ENCODE results near the gene PEX6. TPM values are rescaled to one million over a fixed set of nuclear protein-coding genes. Genes with fewer than 3 reads are reported as not detected.

Gene PEX6
- total and polyA plus RNA-seq, 2 of the 13 experiments (the other 11 are each of a cell fraction or from before 2014, with no cell fraction given) = 5.1 to 6.7 TPM

GRCh38 chr6:42938987-42939809 is 39.8 kb downstream of the PEX6 start (continued):
- TF ChIP-seq CCAR2 (optimal IDR thresholded peaks at IDR 0.05; ENCODE audit: low read depth, low read length) (no peak), SATB2 (CRISPR knock-in tag; IDR thresholded peaks at IDR 0.05) (no peak), TRIM22 (IDR thresholded peaks at IDR 0.05) (no peak), HNF4A (CRISPR knock-in tag; IDR thresholded peaks at IDR 0.05) (peak; percentile 98), SRSF1 (optimal IDR thresholded peaks at IDR 0.05; ENCODE audit: low read depth, low read length) (no peak), CEBPZ (IDR thresholded peaks at IDR 0.05; ENCODE audit: low read length) (no peak), GLI4 (CRISPR knock-in tag; IDR thresholded peaks at IDR 0.05; ENCODE audit: borderline replicate concordance) (no peak), ZNF512B (CRISPR knock-in tag; IDR thresholded peaks at IDR 0.05; ENCODE audit: borderline replicate concordance) (peak; percentile 82; the same call in 1 of the 2 replicates), ZZZ3 (CRISPR knock-in tag; IDR thresholded peaks at IDR 0.05; ENCODE audit: borderline replicate concordance) (peak; percentile 41; the same call in 1 of the 2 replicates), HNRNPK (IDR thresholded peaks at IDR 0.05; ENCODE audit: low read depth, low read length, poor library complexity, severe bottlenecking) (no peak), ZNF121 (CRISPR knock-in tag; IDR thresholded peaks at IDR 0.05) (peak; percentile 75; the same call in 1 of the 2 replicates), DBP (CRISPR knock-in tag; IDR thresholded peaks at IDR 0.05; ENCODE audit: not compliant biosample characterization) (no peak), MED13 (CRISPR knock-in tag; IDR thresholded peaks at IDR 0.05) (peak; percentile 65; the same call in 1 of the 2 replicates)

Data from HepG2 (cell line).